Fibroblast of lung (primary cell): ENCODE measurements around the gene CTTNBP2NL. TPM values are rescaled to one million over a fixed set of nuclear protein-coding genes. Genes with fewer than 3 reads are reported as not detected.

Experiments
- DNase-seq, 2 donors: peaks; one replicate each; pipeline versions ENCODE4 v3.0.0 to v3.0.0-alpha.2; 2010; ENCODE audit warnings: low read depth in 2 of 2
- H2AFZ ChIP-seq: 2 replicates; pipeline ENCODE4 v1.5.1; 2012; ENCODE audit warnings: low read length, control low read depth, inconsistent platforms
- H3K27ac ChIP-seq: 2 replicates; pipeline ENCODE4 v1.5.1; 2011; ENCODE audit warnings: low read length, control low read depth; ENCODE audit not compliant: insufficient read depth
- H3K27me3 ChIP-seq: 2 replicates; pipeline ENCODE4 v1.5.1; 2011; ENCODE audit warnings: mild to moderate bottlenecking, low read length; ENCODE audit not compliant: control insufficient read depth, insufficient read depth
- H3K36me3 ChIP-seq: 2 replicates; pipeline ENCODE4 v1.5.1; 2011; ENCODE audit warnings: low read length; ENCODE audit not compliant: control insufficient read depth, insufficient read depth
- H3K4me1 ChIP-seq: 2 replicates; pipeline ENCODE4 v1.5.1; 2011; ENCODE audit warnings: low read length; ENCODE audit not compliant: control insufficient read depth, insufficient read depth; ENCODE audit errors: extremely low read depth
- H3K4me2 ChIP-seq: 2 replicates; pipeline ENCODE4 v1.5.1; 2011; ENCODE audit warnings: low read length, control low read depth; ENCODE audit not compliant: insufficient read depth; ENCODE audit errors: extremely low read depth
- H3K4me3 ChIP-seq, 4 experiments: fragments of 200-600 bp in 1 of 4; sonication (generic) in 1 of 4; replicated peaks in 1 of 4; 2 replicates each; pipeline ENCODE4 v1.5.1; 2011 to 2016; ENCODE audit warnings: low read length in 4 of 4, low read depth in 3 of 4, mild to moderate bottlenecking in 3 of 4, control low read depth in 2 of 4, inconsistent platforms in 1 of 4, mixed read lengths in 1 of 4; ENCODE audit not compliant: insufficient read depth in 1 of 4; ENCODE audit errors: control extremely low read depth in 1 of 4
- H3K79me2 ChIP-seq: 2 replicates; pipeline ENCODE4 v1.5.1; 2012; ENCODE audit warnings: mild to moderate bottlenecking, low read length, inconsistent platforms; ENCODE audit not compliant: control insufficient read depth, insufficient read depth
- H3K9ac ChIP-seq: 2 replicates; pipeline ENCODE4 v1.5.1; 2011; ENCODE audit warnings: mild to moderate bottlenecking, low read length, control low read depth; ENCODE audit not compliant: insufficient read depth
- H3K9me3 ChIP-seq: 2 replicates; pipeline ENCODE4 v1.5.1; 2012; ENCODE audit warnings: low read depth, low read length; ENCODE audit not compliant: control insufficient read depth, insufficient read depth
- H4K20me1 ChIP-seq: 2 replicates; pipeline ENCODE4 v1.5.1; 2011; ENCODE audit warnings: low read length; ENCODE audit not compliant: control insufficient read depth, insufficient read depth; ENCODE audit errors: extremely low read depth
- EZH2 ChIP-seq: IDR thresholded peaks from 2 replicates; pipeline ENCODE4 v1.5.1; 2012; ENCODE audit warnings: low read length, control low read depth, mild to moderate bottlenecking; ENCODE audit errors: missing control alignments
- polyA plus RNA-seq, 2 donors: library from polyadenylated mRNA; depleted of rRNA in 1 of 2; stranded (reverse) in 1 of 2; unstranded in 1 of 2; fragments of >200 nt; gene quantifications; 2 replicates each; pipeline ENCODE4 v1.2.1, GENCODE V29; 2011 to 2012; ENCODE audit warnings: missing spikeins in 1 of 2
- total RNA-seq: library from RNA; depleted of rRNA; stranded (reverse); fragments of >200 nt; gene quantifications from 2 replicates; pipeline ENCODE4 v1.2.1, GENCODE V29; 2014
- TF ChIP-seq, protein P1 (sequence below), 2 donors: IDR thresholded peaks in 1 of 2; conservative IDR thresholded peaks in 1 of 2; 1 replicate in 1 of 2; 2 replicates in 1 of 2; pipeline ENCODE4 v1.5.1; 2011 to 2012; ENCODE audit warnings: low read length in 2 of 2, control low read depth in 1 of 2, inconsistent platforms in 1 of 2, low read depth in 1 of 2, mild to moderate bottlenecking in 1 of 2

CTTNBP2NL gene
- total and polyA plus RNA-seq, 2 donors (not counting 1 experiment from before 2014, with no cell fraction given) = 18.5 to 26.8 TPM

DNA sequence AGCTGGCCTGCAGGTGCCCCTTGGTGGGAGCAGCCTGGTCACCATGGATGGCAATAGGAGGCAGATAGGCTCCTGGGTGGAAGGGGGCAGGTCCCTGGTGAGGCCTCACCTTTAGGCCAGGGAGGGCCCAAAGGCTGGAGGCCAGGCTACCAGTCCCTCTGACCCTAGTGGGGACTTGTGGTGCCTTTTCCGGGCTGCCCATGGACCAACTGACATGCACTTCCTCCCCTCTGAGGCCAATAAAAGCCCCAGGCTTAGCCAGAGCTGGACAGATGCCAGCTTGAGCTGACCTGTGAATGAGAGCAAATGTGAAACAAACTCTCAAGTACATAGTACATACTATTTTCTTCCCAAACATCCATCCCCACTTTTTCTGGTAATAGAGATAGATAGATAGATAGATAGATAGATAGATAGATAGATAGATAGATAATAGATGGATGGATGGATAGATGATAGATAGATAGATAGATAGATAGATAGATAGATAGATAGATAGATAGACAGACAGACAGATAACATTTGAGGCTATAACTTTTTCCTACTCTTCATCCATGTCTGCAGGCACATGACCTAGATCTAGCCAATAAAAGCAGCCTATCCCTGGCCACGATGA, 9.2 kb upstream of the CTTNBP2NL start:
- TF ChIP-seq EZH2 = no peak
- TF ChIP-seq, protein P1, sequence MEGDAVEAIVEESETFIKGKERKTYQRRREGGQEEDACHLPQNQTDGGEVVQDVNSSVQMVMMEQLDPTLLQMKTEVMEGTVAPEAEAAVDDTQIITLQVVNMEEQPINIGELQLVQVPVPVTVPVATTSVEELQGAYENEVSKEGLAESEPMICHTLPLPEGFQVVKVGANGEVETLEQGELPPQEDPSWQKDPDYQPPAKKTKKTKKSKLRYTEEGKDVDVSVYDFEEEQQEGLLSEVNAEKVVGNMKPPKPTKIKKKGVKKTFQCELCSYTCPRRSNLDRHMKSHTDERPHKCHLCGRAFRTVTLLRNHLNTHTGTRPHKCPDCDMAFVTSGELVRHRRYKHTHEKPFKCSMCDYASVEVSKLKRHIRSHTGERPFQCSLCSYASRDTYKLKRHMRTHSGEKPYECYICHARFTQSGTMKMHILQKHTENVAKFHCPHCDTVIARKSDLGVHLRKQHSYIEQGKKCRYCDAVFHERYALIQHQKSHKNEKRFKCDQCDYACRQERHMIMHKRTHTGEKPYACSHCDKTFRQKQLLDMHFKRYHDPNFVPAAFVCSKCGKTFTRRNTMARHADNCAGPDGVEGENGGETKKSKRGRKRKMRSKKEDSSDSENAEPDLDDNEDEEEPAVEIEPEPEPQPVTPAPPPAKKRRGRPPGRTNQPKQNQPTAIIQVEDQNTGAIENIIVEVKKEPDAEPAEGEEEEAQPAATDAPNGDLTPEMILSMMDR (conservative IDR thresholded peaks at IDR 0.05 in 1 of 2, IDR thresholded peaks at IDR 0.05 in 1 of 2; ENCODE audit: low read depth in 1 of 2, low read length in 2 of 2) = no peak
- no peaks in the 10 kb centered on the region for H3K9me3 ChIP-seq
- H3K4me2 ChIP-seq = no peak overlapping the region
- no peaks in the 10 kb centered on the region for H3K79me2 ChIP-seq
- peaks cover 3% of the 10 kb centered on the region for H3K27me3 ChIP-seq
- no peaks in the 10 kb centered on the region for H3K36me3 ChIP-seq
- H4K20me1 ChIP-seq = no peaks in the 10 kb centered on the region
- peaks cover 3% of the 10 kb centered on the region for H3K4me1 ChIP-seq
- no peak overlapping the region for H3K4me3 ChIP-seq
- no peak for DNase-seq
- no peak overlapping the region for H3K27ac ChIP-seq
- H3K9ac ChIP-seq = no peak overlapping the region
- no peak overlapping the region for H2AFZ ChIP-seq

DNA sequence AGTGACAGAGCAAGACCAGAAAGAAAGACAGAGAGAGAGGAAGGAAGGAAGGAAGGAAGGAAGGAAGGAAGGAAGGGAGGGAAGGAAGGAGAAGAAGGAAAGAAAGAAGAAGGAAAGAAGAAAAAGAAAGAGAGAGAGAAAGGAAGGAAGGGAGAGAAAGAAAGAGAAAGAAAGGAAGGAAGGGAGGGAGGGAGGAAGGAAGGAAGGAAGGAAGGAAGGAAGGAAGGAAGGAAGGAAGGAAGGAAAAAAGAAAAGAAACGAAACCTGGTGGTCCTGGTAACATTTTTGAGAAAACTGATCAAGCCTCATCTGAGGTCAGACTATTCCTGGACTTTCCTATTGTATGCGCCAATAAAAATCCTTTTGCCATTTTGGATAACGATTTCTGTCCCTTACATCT, 8.2 kb upstream of the CTTNBP2NL start:
- Histone ChIP-seq H4K20me1 (no peaks in the 10 kb centered on the region), H3K27me3 (no peaks in the 10 kb centered on the region), H3K36me3 (no peaks in the 10 kb centered on the region), H3K27ac (no peak overlapping the region), H3K9me3 (no peaks in the 10 kb centered on the region), H3K9ac (no peak overlapping the region), H3K4me3 (no peak overlapping the region), H3K79me2 (no peaks in the 10 kb centered on the region), H3K4me2 (no peak overlapping the region), H3K4me1 (peaks cover 3% of the 10 kb centered on the region), H2AFZ (no peak overlapping the region)
- no peak for DNase-seq
- TF ChIP-seq, protein P1 (conservative IDR thresholded peaks at IDR 0.05 in 1 of 2, IDR thresholded peaks at IDR 0.05 in 1 of 2; ENCODE audit: low read depth in 1 of 2, low read length in 2 of 2) = no peak
- TF ChIP-seq EZH2 = no peak

DNA sequence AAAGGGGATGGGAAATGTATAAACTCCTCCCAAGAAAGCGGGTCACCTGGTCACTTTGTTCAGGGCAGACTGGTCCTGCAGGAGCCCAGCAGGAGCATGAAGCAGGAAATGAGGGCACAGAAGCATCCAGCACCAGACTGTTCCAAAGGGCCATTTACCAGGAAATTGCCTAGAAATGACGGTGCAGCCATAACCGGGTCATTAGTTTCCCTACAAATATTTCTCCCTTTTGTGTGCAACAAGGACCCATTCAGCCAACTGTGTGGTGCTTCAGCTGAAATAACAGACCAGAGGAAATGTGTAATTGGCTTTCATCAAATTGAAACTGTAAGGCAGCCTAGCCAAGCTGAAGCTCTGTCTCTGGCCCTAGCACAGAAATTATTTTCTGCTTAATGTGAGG, 7.6 kb upstream of the CTTNBP2NL start:
- Histone ChIP-seq H3K4me1 (peaks cover 3% of the 10 kb centered on the region), H3K27me3 (no peaks in the 10 kb centered on the region), H3K36me3 (no peaks in the 10 kb centered on the region), H3K9me3 (no peaks in the 10 kb centered on the region), H2AFZ (peak overlapping the region; percentile 28), H4K20me1 (no peaks in the 10 kb centered on the region), H3K9ac (no peak overlapping the region), H3K4me3 (no peak overlapping the region), H3K27ac (no peak overlapping the region), H3K4me2 (no peak overlapping the region), H3K79me2 (no peaks in the 10 kb centered on the region)
- peak; percentile 37 to 68 for DNase-seq
- TF ChIP-seq, protein P1 (conservative IDR thresholded peaks at IDR 0.05 in 1 of 2, IDR thresholded peaks at IDR 0.05 in 1 of 2; ENCODE audit: low read depth in 1 of 2, low read length in 2 of 2) = no peak
- TF ChIP-seq EZH2 = no peak
